GM18520 (cell line): Measurements from ENCODE around the gene GFPT2.
"Not testable (repeated sequence)": the region's sequence is repeated elsewhere in the genome, so short reads cannot be mapped to it uniquely, and the experiment has no call there.

Experiments used
- ATAC-seq: cut with Tn5 transposase; IDR thresholded peaks from one replicate; pipeline ENCODE4 v1.9.1; 2021; ENCODE audit not compliant: unreplicated experiment

Gene GFPT2

GRCh38 chr5:180311216-180311615 lies 41.9 kb downstream of the GFPT2 start:
- ATAC-seq: no peak

DNA sequence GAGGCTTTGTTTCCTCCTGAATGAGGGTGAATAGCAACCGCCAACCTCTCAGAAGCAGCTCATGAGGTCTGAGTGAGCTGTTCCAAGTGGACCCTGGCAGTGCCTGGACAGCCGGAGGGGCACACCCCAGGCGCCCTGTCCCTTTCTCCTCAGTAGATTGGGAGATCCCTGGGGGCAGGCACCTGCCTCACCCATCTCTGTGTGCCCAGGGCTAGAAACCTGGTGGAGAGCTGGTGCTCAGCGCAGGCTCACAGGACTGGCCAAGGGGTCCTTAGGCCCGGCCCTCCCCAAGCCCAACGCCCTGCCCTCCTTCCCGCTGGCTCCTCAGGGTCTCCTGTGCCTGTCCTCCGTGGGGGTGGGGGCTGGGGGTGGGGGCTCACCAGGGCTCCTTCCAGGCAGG lies 46.3 kb downstream of the GFPT2 start:
- ATAC-seq: no peak

DNA sequence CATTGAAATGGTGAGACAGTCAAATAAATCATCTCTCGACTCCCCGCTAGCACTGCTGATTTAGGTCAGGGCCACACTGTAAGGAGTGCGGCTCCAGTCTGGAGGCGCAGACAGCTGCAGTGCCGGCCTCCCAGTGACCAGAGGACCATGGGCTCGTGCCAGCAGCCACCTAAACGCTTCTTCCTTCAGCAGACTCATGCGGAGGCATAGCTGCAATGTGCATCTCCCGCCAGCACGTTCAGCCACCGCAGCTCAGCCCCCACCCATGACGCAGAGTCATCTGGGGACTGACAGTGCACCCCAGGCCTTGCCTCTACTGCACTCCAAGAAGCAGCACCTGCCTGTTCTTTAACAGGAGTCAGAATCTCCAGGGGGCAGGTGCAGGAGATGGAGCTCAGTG lies 47.7 kb downstream of the GFPT2 start:
- ATAC-seq: no peak

DNA sequence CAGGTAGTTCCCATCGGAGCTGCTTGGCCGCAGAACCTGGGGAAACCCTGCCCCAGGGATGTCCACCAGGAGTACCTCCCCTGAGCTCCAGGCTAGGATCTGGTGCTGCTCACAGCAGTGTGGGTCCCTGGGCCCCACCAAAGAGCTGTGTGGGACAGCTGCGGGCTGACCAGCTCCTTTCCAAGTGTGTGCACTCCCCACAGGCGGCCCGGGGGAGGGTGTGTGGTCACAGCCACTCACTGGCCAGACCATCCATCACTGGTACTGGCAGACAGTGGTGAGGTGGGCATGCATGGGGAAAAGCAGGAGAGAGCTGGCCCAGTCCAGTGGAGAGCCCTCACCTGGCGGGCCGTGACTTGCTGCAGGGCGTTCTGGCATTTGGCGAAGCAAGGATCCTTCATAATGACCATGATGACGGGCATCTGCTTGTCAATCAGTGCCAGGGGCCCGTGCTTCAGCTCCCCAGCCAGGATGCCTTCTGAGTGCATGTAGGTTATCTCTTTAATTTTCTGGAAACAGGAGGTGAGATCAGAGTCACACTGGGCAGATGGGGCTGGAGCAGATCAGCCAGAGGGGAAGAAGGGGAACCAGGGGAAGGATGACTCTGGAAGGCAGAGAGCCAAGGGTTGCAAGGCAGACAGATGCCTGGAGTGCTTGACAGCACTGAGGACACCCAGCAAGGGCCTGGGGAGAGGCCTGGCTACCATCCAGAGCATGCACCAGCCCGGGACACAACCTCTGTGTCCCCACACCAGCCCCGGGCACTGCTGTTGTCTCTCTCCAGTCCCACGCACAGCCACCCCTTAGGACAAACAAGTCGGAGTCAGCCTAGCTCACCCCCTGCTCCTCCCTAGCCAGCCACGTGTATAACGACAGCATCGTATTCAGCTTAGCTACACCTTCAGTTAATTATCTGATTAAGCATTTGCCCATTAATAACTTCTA lies 48.4 kb downstream of the GFPT2 start:
- no peak for ATAC-seq

DNA sequence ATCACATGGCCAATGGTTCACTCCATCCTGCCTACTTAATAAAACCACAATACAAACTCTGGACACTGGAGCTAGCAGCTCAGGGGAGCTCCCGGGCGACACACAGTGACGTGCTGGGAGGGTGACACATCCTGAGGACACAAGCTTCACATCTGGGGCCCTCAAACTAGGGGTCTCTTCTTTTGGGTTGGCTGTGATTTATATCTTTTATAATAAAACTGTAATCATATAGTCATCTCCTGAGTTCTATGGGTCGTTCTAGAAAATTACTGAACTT lies 49.2 kb downstream of the GFPT2 start:
- no peak for ATAC-seq

DNA sequence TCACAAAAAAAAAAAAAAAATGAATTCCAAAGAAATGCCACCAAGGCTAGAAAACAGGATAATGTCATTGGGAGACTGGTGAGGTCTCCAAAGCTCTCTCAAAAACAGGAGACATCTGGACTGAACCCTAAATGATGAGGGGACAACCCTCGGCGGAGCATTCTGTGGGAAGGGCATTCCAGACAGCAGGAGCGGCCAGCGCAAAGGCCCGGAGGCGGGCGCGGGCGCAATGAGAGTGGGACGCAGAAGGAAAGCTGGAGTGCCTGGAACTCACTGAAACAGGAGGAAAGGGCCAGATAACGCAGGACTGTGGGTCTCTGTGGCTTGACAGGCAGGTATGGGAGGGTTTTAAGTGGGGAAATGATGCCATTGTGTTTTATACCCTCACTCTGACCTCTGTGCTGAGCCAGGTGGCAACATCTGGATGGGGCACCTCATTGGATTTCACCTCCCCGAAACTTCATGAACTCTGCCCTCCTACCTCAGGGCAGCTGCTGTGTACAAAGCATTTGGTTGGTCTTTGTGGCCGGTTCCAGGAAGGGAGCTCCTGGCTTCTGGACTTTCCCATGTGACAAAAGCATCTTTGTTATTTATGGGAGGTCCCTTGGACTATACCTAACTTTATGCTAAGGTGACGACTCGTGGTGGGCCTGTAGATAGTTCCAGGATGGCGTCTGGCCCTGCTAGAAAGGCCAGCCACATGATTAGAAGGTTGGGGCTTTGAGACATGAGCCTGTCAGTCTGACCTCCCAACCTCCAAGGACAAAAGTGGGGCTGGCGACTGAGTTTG lies 49.7 kb downstream of the GFPT2 start:
- ATAC-seq: no peak

DNA sequence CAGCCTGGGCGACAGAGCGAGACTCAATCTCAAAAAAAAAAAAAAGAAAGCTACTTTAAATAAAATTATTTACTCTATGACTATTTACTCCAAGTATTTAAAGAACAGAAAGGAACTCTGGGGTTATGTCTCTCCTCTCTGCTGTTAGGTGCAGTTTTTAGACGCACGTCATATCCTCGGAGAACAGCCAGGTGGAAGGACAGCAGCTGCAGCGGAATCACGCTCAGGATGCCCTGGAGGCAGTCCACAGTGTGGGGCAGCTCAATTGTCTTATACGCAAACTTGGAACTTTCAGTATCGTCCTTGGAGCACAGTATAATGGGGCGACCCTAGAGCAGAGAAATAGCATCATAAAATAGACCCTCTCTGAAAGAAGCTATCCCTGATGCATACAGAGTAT lies 50.9 kb downstream of the GFPT2 start:
- no peak for ATAC-seq

DNA sequence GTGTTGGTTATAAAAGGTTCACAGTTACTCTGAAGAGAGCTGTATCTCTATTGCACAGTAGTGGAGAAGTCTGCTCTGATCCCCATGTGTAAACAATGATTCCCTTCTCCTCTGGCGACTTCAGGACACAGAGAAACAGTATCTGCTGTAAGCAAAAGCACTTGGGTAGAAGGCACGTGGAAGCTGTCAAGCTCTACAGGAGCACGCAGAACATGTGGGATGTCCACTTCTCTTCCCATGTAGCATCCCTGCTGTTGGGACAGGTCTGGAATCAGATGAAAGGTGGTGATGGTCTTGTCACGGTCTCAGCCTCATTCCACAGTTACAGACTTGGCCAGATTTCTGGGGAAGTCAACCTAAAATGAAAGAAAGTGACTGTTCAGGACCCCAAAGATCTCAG lies 51.9 kb downstream of the GFPT2 start:
- no peak for ATAC-seq

- ATAC-seq: no peak
These were observed 53.6 kb downstream of the GFPT2 start for GRCh38 chr5:180299526-180299925.

DNA sequence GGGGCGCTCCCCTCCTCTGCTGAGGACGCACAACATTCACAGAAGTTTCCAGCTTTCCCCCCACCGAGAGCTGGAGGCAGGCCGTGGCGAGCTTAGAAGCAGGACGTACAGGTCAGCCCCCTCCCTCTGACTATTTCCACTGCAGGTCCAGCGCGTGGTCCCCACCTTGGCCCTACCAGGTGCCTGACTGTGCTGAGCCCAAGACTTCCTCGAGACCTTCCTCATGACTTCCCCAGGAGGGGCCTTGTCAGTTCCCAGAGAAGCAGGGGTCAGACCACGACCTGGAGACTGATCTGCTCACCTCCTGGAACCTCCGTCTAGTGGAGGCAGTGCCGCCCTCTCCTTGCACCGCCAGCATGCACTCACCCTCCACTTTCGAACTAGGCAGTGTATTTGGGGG lies 54.1 kb downstream of the GFPT2 start:
- not testable (repeated sequence) for ATAC-seq

DNA sequence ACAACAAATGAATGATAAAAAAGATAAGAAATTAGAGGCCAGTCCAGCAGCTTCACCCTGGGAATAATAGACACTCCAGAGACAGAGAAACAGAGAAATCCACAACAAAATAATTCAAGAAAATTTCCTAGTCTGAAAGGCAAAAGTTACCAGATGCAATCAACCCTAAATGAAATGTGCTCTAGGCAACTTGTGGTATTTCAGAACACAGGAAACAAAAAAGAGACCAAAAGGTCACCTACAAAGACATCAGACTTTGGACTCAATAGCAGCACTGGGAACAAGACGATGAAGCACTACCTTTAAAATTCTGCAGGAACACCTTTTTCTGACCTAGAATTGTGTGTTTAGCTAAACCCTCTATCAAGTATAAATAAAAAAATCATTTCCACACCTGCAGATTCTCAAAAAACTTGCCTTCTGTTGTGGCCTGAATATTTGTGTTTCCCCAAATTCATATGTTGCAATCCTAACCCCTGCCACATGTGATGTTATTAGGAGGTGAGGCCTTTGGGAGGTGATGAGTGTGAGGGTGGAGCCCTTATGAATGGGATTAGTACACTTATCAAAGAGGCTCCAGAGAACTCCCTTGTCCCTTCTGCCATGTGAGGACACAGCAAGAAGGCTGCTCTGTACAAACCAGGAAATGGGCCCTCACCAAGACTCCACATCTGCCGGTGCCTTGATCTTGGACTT lies 55.4 kb downstream of the GFPT2 start:
- ATAC-seq: no peak

- ATAC-seq: no peak
These were observed 56.4 kb downstream of the GFPT2 start for GRCh38 chr5:180296771-180297170.

- no peak for ATAC-seq
These were observed 58.1 kb downstream of the GFPT2 start for GRCh38 chr5:180294913-180295555.

GRCh38 chr5:180294411-180294810 lies 58.7 kb downstream of the GFPT2 start:
- no peak for ATAC-seq

DNA sequence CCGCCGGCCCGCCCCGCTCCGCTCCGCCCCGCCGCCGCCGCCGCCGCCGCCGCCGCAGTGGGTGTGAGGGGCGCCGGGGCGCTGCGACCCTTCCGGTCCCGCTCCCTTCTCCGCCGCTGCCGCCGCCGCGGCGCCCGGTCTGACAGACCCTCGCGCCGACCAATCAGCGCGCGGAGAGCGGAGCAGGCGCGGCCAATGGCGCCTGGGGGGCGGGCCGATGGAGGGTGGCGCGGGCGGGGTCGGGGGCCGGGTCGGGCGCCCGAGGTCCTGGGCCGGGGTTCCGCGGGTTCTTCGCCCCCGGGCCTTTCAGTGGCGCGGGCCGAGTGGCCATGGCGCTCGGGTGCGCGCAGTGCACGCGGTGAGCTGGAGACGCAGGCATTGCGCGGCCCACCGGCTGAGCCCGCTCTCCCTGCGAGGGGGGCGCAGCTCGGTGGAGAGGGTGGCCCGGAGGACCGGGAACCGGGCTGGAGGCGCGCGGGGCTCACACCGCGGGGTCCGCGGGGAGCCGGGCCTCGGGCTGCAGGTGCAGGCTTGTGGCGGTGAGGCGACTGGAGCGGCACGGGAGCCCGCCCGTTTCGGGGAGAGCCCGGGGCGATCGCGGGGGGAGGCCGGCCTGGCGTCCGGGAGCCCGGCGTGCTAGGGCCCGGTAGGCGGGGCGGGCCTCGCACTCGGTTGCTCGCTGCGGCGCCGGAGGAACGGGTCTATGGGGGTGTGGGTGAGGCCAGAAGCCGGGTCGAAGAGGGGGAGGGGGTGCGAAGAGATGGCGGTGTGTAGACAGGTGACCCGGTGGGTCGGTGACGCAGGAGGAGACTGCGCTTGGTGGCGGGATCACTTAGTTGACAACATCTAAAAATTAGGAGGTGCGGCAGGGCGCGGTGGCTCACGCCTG lies 60.9 kb downstream of the GFPT2 start, which contains the start of gene MAPK9:
Gene MAPK9, minus strand, starts transcription at position 141 of the 889 bp plus-strand sequence. CDS start 11,522 bp downstream, outside the sequence.
- ATAC-seq: peak; percentile 74

- ATAC-seq: peak; percentile 25
These were observed 61.7 kb downstream of the GFPT2 start for GRCh38 chr5:180291234-180291940.

DNA sequence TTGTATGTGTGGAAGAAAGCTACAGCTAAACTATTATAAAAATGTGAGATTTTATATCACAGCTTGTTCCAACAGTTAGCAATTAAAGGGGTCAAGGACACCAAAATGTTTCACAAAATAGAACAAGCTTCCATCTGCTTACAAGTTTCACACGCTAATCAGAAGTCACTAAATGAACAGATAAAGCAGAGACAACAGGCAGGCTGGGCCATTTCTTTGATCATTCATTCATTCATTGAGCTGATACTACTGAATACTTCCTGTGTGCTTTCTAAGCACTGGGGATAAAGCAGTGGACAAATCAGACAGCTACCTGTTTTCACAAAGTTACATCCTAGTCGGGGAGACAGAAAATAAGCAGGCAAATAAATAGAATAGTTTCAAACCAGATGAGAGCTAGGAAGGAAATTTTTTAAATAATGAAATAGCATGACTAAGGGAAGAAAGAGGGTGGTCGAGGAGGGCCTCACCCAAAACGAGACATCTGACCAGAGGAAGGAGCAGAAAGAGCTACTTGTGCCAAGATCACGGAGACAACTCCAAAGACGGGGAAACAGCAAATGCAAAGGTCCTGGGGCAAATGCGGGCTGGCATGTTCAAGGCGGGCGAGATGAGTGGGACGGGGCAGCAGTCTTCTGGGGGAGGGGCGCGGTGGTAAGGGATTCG lies 62.4 kb downstream of the GFPT2 start:
- no peak for ATAC-seq

DNA sequence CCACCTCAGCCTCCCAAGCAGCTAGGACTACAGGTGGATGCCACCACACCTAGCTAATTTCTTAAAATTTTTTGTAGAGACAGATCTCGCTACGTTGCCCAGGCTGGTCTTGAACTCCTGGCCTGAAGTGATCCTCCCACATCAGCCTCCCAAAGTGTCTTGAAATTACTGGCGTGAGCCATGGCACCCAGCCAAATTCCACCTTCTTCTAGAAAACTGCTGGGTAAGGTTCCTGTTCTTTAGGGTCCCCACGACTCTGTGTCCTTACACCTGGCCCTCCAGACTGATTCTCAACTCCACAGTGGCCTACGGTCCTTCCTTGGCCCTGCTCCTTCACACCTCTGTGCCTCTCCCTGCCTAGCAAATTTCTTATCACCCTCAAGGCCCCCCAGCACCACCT lies 63.2 kb downstream of the GFPT2 start:
- no peak for ATAC-seq

GRCh38 chr5:180289433-180289832 lies 63.7 kb downstream of the GFPT2 start:
- ATAC-seq: no peak
